GM23248 (cell line): ENCODE results near the gene TRRAP. TPM values are rescaled to one million over a fixed set of nuclear protein-coding genes. Genes with fewer than 3 reads are reported as not detected.

Experiments
- DNase-seq: peaks from one replicate; pipeline ENCODE4 v3.0.0-alpha.2; 2015
- H2AFZ ChIP-seq: fragments of 200-600 bp; sonication (generic); 2 replicates; pipeline ENCODE4 v1.6.1; 2016; ENCODE audit warnings: antibody characterized with exemption
- H3F3A ChIP-seq: fragments of 200-600 bp; sonication (generic); 2 replicates; pipeline ENCODE4 v1.6.1; 2016; ENCODE audit warnings: mild to moderate bottlenecking, antibody characterized with exemption, mixed run types; ENCODE audit not compliant: insufficient read depth
- H3K27ac ChIP-seq: fragments of 200-600 bp; sonication (generic); 2 replicates; pipeline ENCODE4 v1.5.1; 2016; ENCODE audit warnings: mild to moderate bottlenecking
- H3K27me3 ChIP-seq: fragments of 200-600 bp; sonication (generic); replicated peaks from 2 replicates; pipeline ENCODE4 v1.6.1; 2016; ENCODE audit warnings: mild to moderate bottlenecking; ENCODE audit not compliant: insufficient read depth
- H3K36me3 ChIP-seq: fragments of 200-600 bp; sonication (generic); 2 replicates; pipeline ENCODE4 v1.6.1; 2016; ENCODE audit warnings: low read depth, mild to moderate bottlenecking
- H3K4me1 ChIP-seq: fragments of 200-600 bp; sonication (generic); 2 replicates; pipeline ENCODE4 v1.6.1; 2016; ENCODE audit warnings: mild to moderate bottlenecking; ENCODE audit not compliant: insufficient read depth
- H3K4me2 ChIP-seq: fragments of 200-600 bp; sonication (generic); one replicate; pipeline ENCODE4 v1.6.1; 2016; ENCODE audit warnings: mild to moderate bottlenecking; ENCODE audit not compliant: unreplicated experiment
- H3K4me3 ChIP-seq: fragments of 200-600 bp; sonication (generic); 2 replicates; pipeline ENCODE4 v1.5.1; 2016; ENCODE audit warnings: mild to moderate bottlenecking
- H3K79me2 ChIP-seq: fragments of 200-600 bp; sonication (generic); 2 replicates; pipeline ENCODE4 v1.6.1; 2016; ENCODE audit warnings: mild to moderate bottlenecking; ENCODE audit not compliant: insufficient read depth
- H3K9ac ChIP-seq: fragments of 200-600 bp; sonication (generic); 2 replicates; pipeline ENCODE4 v1.6.1; 2016; ENCODE audit warnings: mild to moderate bottlenecking
- H3K9me2 ChIP-seq: fragments of 200-600 bp; sonication (generic); 2 replicates; pipeline ENCODE4 v1.6.1; 2016; ENCODE audit warnings: mixed run types, mild to moderate bottlenecking, moderate library complexity; ENCODE audit not compliant: insufficient read depth
- H3K9me3 ChIP-seq: fragments of 200-600 bp; sonication (generic); one replicate; pipeline ENCODE4 v1.6.1; 2017; ENCODE audit warnings: low read depth
- H4K20me1 ChIP-seq: fragments of 200-600 bp; sonication (generic); 2 replicates; pipeline ENCODE4 v1.6.0; 2016; ENCODE audit not compliant: insufficient read depth
- EZH2 ChIP-seq: fragments of 200-600 bp; sonication (generic); IDR thresholded peaks from 2 replicates; pipeline ENCODE4 v1.6.1; 2018; ENCODE audit warnings: antibody characterized with exemption, mild to moderate bottlenecking; ENCODE audit not compliant: insufficient read depth, poor library complexity, severe bottlenecking
- EZH2phosphoT487 ChIP-seq: fragments of 200-600 bp; sonication (generic); IDR thresholded peaks from 2 replicates; pipeline ENCODE4 v1.6.1; 2018; ENCODE audit warnings: antibody characterized with exemption, moderate library complexity, mild to moderate bottlenecking, low read depth; ENCODE audit not compliant: insufficient read depth
- WGBS, 2 experiments: methylation state at CpG; one replicate each; pipeline ENCODE4 v1.1.6; 2015 to 2017; ENCODE audit warnings: low lambda C conversion rate in 2 of 2, low coverage in 1 of 2; ENCODE audit errors: missing lambda C conversion rate in 2 of 2; 5-methylcytosine and 5-hydroxymethylcytosine counted together
- in situ Hi-C: fragments of 300-500 bp; cut with MboI; formaldehyde crosslinking; loops from 2 replicates; pipeline ENCODE4 v1.15.0; 2020
- polyA plus RNA-seq: library from polyadenylated mRNA; unstranded; fragments of >200 nt; fragmentation: Nextera tagmentation; extraction: Ambion mirVana; gene quantifications from 2 replicates; pipeline ENCODE4 v1.2.1, GENCODE V29; 2016
- total RNA-seq: library from RNA; depleted of rRNA; stranded (reverse); fragments of >200 nt; shearing (Covaris generic); gene quantifications from 2 replicates; pipeline ENCODE4 v1.2.3, GENCODE V29; 2014

The TRRAP gene
- total and polyA plus RNA-seq, 2 experiments from 2014 or later: 4.8 to 11.3 TPM

DNA sequence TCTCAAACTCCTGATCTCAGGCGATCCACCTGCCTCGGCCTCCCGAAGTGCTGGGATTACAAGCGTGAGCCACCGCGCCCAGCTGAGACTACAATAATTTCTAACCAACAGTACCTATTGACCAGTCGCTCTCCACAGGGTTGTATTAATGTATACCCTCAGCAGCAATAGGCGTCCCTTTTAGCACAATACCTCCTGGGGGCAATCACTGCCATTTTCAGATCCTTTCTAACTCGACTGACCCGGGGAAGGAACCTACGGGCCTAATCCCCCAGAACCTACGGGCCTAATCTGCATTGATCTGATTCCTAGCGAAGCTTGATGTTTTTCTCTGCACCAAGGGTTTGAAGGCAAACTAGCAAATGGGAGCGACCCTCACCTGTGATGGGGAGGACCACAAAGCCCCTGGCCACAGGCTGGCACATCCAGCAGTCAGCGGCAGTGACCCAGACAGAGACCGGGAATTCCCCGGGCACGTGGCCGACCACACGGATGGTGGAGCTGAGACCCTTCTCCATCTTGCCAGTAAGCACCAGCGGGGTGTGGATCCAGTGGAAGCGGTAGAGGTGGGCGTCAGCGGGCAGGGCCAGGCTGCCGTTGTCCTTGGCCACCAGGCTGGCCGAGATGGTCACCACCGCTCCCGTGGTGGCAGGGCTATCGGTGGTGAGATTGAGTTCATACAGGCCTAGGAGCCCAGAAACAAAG is 15.5 kb upstream of the TRRAP start:
- Histone ChIP-seq H3K9ac (no peak overlapping the region), H3K4me2 (no peak overlapping the region), H3K9me2 (no peaks in the 10 kb centered on the region), H3K27me3 (peaks cover 3% of the 10 kb centered on the region; the same call in 1 of the 2 replicates), H3K79me2 (no peaks in the 10 kb centered on the region), H2AFZ (no peak overlapping the region), H3K36me3 (no peaks in the 10 kb centered on the region), H3K9me3 (no peaks in the 10 kb centered on the region), H3F3A (no peaks in the 10 kb centered on the region), H3K4me3 (no peak overlapping the region), H3K4me1 (no peaks in the 10 kb centered on the region; the same call in 1 of the 2 replicates), H3K27ac (no peak overlapping the region), H4K20me1 (no peaks in the 10 kb centered on the region)
- WGBS, 2 experiments: 77 to 79% methylated on average over 29 of the region's 29 CpGs
- DNase-seq: no peak
- TF ChIP-seq EZH2: no peak
- TF ChIP-seq EZH2phosphoT487: no peak
- in situ Hi-C loops: no loop called here

- TF ChIP-seq EZH2: no peak
- TF ChIP-seq EZH2phosphoT487: no peak
- no peak overlapping the region for H2AFZ ChIP-seq
- no peak overlapping the region for H3K4me2 ChIP-seq
- H3K9me3 ChIP-seq: no peaks in the 10 kb centered on the region
- no peak overlapping the region for H3K4me3 ChIP-seq
- no peaks in the 10 kb centered on the region for H4K20me1 ChIP-seq
- no peaks in the 10 kb centered on the region; the same call in 1 of the 2 replicates for H3K4me1 ChIP-seq
- WGBS, 2 experiments: 69 to 80% methylated on average over 2 of the region's 2 CpGs
- in situ Hi-C loops: no loop called here
- no peaks in the 10 kb centered on the region for H3K36me3 ChIP-seq
- H3K79me2 ChIP-seq: no peaks in the 10 kb centered on the region
- no peak for DNase-seq
- H3K9me2 ChIP-seq: no peaks in the 10 kb centered on the region
- no peak overlapping the region for H3K9ac ChIP-seq
- H3K27me3 ChIP-seq: peaks cover 4% of the 10 kb centered on the region; the same call in 1 of the 2 replicates
- peaks cover under 1% of the 10 kb centered on the region; the same call in 1 of the 2 replicates for H3F3A ChIP-seq
- no peak overlapping the region for H3K27ac ChIP-seq
These were observed 14.7 kb upstream of the TRRAP start for GRCh38 chr7:98863601-98864000.

GRCh38 chr7:98864731-98865453 is 13.4 kb upstream of the TRRAP start:
- 70 to 71% methylated on average over 14 of the region's 14 CpGs for WGBS, 2 experiments
- H3K4me2 ChIP-seq: no peak overlapping the region

GRCh38 chr7:98866351-98866750 is 12.0 kb upstream of the TRRAP start:
- Histone ChIP-seq H3K9me3 (no peaks in the 10 kb centered on the region), H3K79me2 (no peaks in the 10 kb centered on the region), H3K9me2 (no peaks in the 10 kb centered on the region), H2AFZ (no peak overlapping the region), H3K9ac (no peak overlapping the region), H3K4me1 (no peaks in the 10 kb centered on the region; the same call in 1 of the 2 replicates), H4K20me1 (no peaks in the 10 kb centered on the region), H3F3A (peaks cover 5% of the 10 kb centered on the region; the same call in 1 of the 2 replicates), H3K4me3 (no peak overlapping the region), H3K4me2 (no peak overlapping the region), H3K27me3 (peaks cover 9% of the 10 kb centered on the region; the same call in 1 of the 2 replicates), H3K36me3 (no peaks in the 10 kb centered on the region), H3K27ac (no peak overlapping the region)
- DNase-seq: no peak
- 82 to 85% methylated on average over 12 of the region's 12 CpGs for WGBS, 2 experiments
- in situ Hi-C loops: no loop called here
- TF ChIP-seq EZH2phosphoT487: no peak
- no peak for TF ChIP-seq EZH2

More at GRCh38 chr7:98864731-98865453, 13.4 kb upstream of the TRRAP start:
- Histone ChIP-seq H3F3A (peaks cover 5% of the 10 kb centered on the region; the same call in 1 of the 2 replicates), H3K27me3 (peaks cover 9% of the 10 kb centered on the region; the same call in 1 of the 2 replicates), H3K9me3 (no peaks in the 10 kb centered on the region), H2AFZ (no peak overlapping the region), H4K20me1 (no peaks in the 10 kb centered on the region), H3K79me2 (no peaks in the 10 kb centered on the region), H3K4me1 (no peaks in the 10 kb centered on the region; the same call in 1 of the 2 replicates), H3K27ac (no peak overlapping the region), H3K4me3 (no peak overlapping the region), H3K36me3 (no peaks in the 10 kb centered on the region), H3K9me2 (no peaks in the 10 kb centered on the region), H3K9ac (no peak overlapping the region)
- TF ChIP-seq EZH2phosphoT487 (no peak), EZH2 (no peak)
- DNase-seq: no peak
- in situ Hi-C loops: no loop called here
